Fibroblast of lung (primary cell): ENCODE results near the gene SPIRE1.

Experiments
- CTCF ChIP-seq, 2 donors: IDR thresholded peaks in 1 of 2; conservative IDR thresholded peaks in 1 of 2; 1 replicate in 1 of 2; 2 replicates in 1 of 2; pipeline ENCODE4 v1.5.1; 2011 to 2012; ENCODE audit warnings: low read length in 2 of 2, control low read depth in 1 of 2, inconsistent platforms in 1 of 2, low read depth in 1 of 2, mild to moderate bottlenecking in 1 of 2
- EZH2 ChIP-seq: IDR thresholded peaks from 2 replicates; pipeline ENCODE4 v1.5.1; 2012; ENCODE audit warnings: low read length, control low read depth, mild to moderate bottlenecking; ENCODE audit errors: missing control alignments

- TF ChIP-seq CTCF (conservative IDR thresholded peaks at IDR 0.05 in 1 of 2, IDR thresholded peaks at IDR 0.05 in 1 of 2; ENCODE audit: low read depth in 1 of 2, low read length in 2 of 2) (no peak), EZH2 (no peak)
These were observed 229.0 kb downstream of the SPIRE1 start for GRCh38 chr18:12428923-12429322.
